ENCODE measurements around the gene STAT3. TPM values are rescaled to one million over a fixed set of nuclear protein-coding genes. Genes with fewer than 3 reads are reported as not detected.
A peak's percentile ranks its signal among the peaks of the same experiment; 100 is the strongest.

STAT3 gene
- total RNA-seq, 1 donor from 2014 or later, result 116 TPM

DNA sequence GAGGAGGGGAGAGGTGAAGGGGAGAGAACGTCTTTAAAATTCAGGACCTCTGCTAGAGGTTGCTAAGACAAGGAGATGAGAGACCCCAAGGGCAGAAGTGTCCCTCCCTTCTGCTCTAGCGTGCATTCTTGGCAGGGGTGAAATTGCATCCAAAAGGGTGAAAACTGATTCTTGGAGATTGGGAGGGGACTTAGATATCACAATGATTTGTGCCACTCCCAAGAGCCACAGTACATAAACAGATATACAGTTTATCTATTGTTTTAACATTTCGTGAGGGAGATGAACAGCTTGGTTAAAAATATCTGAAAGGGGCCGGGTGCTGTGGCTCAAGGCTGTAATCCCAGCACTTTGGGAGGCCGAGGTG, 22.1 kb upstream of the STAT3 start:
- TF ChIP-seq, protein P1, sequence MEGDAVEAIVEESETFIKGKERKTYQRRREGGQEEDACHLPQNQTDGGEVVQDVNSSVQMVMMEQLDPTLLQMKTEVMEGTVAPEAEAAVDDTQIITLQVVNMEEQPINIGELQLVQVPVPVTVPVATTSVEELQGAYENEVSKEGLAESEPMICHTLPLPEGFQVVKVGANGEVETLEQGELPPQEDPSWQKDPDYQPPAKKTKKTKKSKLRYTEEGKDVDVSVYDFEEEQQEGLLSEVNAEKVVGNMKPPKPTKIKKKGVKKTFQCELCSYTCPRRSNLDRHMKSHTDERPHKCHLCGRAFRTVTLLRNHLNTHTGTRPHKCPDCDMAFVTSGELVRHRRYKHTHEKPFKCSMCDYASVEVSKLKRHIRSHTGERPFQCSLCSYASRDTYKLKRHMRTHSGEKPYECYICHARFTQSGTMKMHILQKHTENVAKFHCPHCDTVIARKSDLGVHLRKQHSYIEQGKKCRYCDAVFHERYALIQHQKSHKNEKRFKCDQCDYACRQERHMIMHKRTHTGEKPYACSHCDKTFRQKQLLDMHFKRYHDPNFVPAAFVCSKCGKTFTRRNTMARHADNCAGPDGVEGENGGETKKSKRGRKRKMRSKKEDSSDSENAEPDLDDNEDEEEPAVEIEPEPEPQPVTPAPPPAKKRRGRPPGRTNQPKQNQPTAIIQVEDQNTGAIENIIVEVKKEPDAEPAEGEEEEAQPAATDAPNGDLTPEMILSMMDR (IDR thresholded peaks at IDR 0.05; ENCODE audit: borderline replicate concordance), result no peak
- peak overlapping the region; percentile 100 for H3K27ac ChIP-seq (replicated peaks)
- no peaks in the 10 kb centered on the region for H3K27me3 ChIP-seq (ENCODE audit: low read depth)
- no peak for DNase-seq
- H3K9me3 ChIP-seq (replicated peaks), result no peaks in the 10 kb centered on the region
- peaks cover 2% of the 10 kb centered on the region for H3K36me3 ChIP-seq
- intact Hi-C loops (cut with micrococcal nuclease), result no loop called here
- peaks cover 100% of the 10 kb centered on the region for H3K4me1 ChIP-seq
- peak overlapping the region; percentile 40 for H3K4me3 ChIP-seq

DNA sequence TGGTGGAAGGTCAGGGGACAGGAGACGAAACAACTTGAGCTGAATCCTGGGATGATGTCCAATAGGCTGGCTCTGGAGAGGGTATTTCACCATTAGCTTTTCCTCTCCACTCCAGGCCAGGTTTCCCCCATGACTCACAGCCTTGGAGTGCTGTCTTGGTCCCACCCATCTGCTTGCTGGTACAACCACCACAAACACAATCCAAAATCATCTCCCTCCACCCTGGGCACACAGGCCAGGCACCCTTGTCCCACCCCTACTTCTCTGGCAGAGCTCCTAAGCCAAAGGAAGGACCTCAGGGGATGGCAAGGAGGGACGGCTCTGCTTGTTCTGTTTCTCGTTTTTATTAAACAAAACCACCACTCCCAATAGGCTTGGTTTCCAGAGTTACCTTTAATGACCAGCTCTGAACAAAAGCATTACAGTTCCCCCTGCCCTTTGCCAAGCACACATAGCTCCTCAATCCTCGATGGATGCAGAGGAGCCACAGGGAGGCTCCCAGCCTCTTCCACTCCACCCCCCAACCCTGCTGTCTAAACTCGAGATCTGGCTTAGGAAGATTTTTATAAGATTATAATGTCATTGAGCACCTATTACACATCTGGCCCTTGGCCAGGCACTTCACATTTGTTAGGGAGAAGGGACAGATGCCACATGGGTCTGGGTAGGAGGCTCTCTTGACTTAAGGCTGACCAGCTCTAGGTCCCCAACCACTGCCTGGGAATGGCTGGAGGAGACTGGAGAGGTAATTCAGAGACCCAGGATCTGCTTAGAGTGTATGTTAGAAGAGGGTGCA, 21.5 kb upstream of the STAT3 start:
- peak overlapping the region; percentile 100 for H3K27ac ChIP-seq (replicated peaks)
- no peaks in the 10 kb centered on the region for H3K9me3 ChIP-seq (replicated peaks)
- intact Hi-C loops (cut with micrococcal nuclease), result loop anchor here (5.0 kb wide), 1 partner anchor 92 kb away; no protein-coding TSS in a partner anchor
- H3K4me1 ChIP-seq, result peaks cover 100% of the 10 kb centered on the region
- TF ChIP-seq, protein P1 (IDR thresholded peaks at IDR 0.05; ENCODE audit: borderline replicate concordance), result no peak
- peak overlapping the region; percentile 40 for H3K4me3 ChIP-seq
- peak; percentile 67 for DNase-seq
- H3K27me3 ChIP-seq (ENCODE audit: low read depth), result no peaks in the 10 kb centered on the region
- peaks cover 8% of the 10 kb centered on the region for H3K36me3 ChIP-seq

DNA sequence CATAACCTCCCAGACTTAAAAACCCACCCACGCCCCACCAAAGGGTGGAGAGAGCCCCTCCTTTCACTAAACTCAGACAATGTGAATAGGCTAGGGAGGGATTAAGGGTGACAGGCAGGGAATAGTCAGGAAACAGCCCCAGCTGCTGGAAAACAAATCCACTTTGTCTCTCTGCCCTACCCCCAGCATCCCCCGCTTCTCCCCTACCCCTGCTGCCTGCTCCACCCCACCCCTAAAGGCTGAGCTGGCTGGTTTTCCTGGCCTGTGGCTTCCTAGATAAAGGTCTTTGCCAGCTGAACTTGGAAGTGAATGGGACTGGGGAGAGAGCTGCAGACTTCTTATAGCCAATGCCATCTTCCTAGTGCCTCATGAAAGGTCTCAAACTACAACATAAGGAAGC, 19.8 kb upstream of the STAT3 start:
- Histone ChIP-seq H3K27ac (replicated peaks) (peak overlapping the region; percentile 100), H3K27me3 (ENCODE audit: low read depth) (no peaks in the 10 kb centered on the region), H3K9me3 (replicated peaks) (no peaks in the 10 kb centered on the region), H3K4me1 (peaks cover 100% of the 10 kb centered on the region), H3K36me3 (peaks cover 24% of the 10 kb centered on the region), H3K4me3 (peak overlapping the region; percentile 32)
- intact Hi-C loops (cut with micrococcal nuclease), result loop anchor here (5.0 kb wide), 1 partner anchor 91 kb away; no protein-coding TSS in a partner anchor
- DNase-seq, result peak; percentile 56
- TF ChIP-seq, protein P1 (IDR thresholded peaks at IDR 0.05; ENCODE audit: borderline replicate concordance), result no peak

DNA sequence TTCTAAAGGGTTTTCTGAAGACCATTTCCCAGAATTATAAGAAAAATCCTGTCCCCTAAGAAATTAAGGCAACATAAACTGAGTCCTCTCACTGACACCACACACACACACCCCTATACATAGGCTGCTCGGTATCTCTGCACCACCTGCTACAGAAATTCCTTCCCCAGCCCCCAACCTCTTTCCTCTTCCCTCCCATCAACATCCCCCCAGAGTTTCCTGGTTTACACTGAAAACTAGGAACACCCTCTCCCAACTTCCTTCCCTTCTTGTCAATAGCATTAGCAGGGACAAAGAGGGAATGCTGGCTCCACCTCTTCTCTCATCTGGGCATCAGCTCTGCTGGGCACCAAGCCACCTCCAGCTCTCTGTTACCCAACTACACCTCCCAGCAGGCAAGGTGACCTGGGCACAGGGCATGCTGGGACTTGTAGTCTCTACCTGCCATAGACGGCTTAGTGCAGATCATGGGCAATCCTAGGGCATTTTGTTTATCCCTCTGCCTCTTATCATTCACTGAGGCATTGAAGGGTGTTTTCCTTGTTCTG, 19.1 kb upstream of the STAT3 start:
- intact Hi-C loops (cut with micrococcal nuclease), result loop anchor here (5.0 kb wide), 1 partner anchor 90 kb away; no protein-coding TSS in a partner anchor
- peaks cover 100% of the 10 kb centered on the region for H3K4me1 ChIP-seq
- H3K27ac ChIP-seq (replicated peaks), result peak overlapping the region; percentile 100
- peak overlapping the region; percentile 32 for H3K4me3 ChIP-seq
- H3K36me3 ChIP-seq, result peaks cover 30% of the 10 kb centered on the region
- TF ChIP-seq, protein P1 (IDR thresholded peaks at IDR 0.05; ENCODE audit: borderline replicate concordance), result no peak
- H3K27me3 ChIP-seq (ENCODE audit: low read depth), result no peaks in the 10 kb centered on the region
- no peaks in the 10 kb centered on the region for H3K9me3 ChIP-seq (replicated peaks)
- peak; percentile 88 for DNase-seq

DNA sequence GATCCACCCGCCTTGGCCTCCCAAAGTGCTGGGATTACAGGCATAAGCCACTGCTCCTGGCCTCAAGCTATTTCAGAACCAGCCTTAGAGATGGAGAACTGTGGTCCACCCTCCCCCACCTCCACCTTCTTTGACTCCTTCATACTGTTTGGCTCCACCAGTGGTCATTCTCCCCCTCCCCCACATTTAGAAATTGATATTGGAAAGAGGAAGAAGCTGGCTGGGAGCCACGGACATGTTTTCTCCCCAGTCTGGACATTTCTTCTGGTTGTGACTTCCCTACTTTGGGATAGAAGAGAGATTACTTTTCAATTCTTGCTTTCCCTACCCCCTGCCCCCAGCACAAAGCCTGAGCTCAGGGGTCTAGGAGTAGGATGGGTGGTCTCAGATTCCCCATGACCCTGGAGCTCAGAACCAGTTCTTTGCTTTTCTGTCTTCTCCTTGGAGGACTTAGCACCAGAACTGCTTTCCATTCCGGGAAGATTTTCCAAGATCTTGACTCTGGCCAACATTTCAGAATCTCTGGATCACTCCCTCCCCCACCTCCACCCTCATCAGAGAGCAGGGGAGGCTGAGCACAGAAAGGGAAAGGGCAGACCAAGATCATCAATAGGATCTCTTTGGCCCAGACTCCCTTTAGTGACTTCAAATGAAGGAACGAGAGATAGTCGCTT, 18.5 kb upstream of the STAT3 start:
- peaks cover 100% of the 10 kb centered on the region for H3K4me1 ChIP-seq
- TF ChIP-seq, protein P1 (IDR thresholded peaks at IDR 0.05; ENCODE audit: borderline replicate concordance), result no peak
- H3K9me3 ChIP-seq (replicated peaks), result no peaks in the 10 kb centered on the region
- H3K27me3 ChIP-seq (ENCODE audit: low read depth), result no peaks in the 10 kb centered on the region
- H3K27ac ChIP-seq (replicated peaks), result peak overlapping the region; percentile 100
- intact Hi-C loops (cut with micrococcal nuclease), result loop anchor here (5.0 kb wide), 1 partner anchor 89 kb away; no protein-coding TSS in a partner anchor
- H3K4me3 ChIP-seq, result peak overlapping the region; percentile 32
- peaks cover 30% of the 10 kb centered on the region for H3K36me3 ChIP-seq
- no peak for DNase-seq
